Measurements from ENCODE around the gene CLIP4. TPM values are rescaled to one million over a fixed set of nuclear protein-coding genes. Genes with fewer than 3 reads are reported as not detected.

The CLIP4 gene
- total and polyA plus RNA-seq, 2 of the 13 experiments (the other 11 are each of a cell fraction or from before 2014, with no cell fraction given): 0.46 to 0.49 TPM

GRCh38 chr2:29215073-29215472 is 99.9 kb downstream of the CLIP4 start:
- H2AFZ ChIP-seq (ENCODE audit: low read length): no peak overlapping the region
- H3K27me3 ChIP-seq (ENCODE audit: control insufficient read depth in 1 of 2, insufficient read depth in 2 of 2, low read length in 2 of 2): peaks cover 0 to 17% of the 10 kb centered on the region in 2 experiments; a peak in 3 of 5 replicates
- in situ Hi-C loops (cut with HindIII; ENCODE audit: extremely low pct_ligation_motif_present, low pct_unique_long_range_greater_than_20kb): loop anchor here (10.0 kb wide), 2 partner anchors 630 to 860 kb away; no protein-coding TSS in a partner anchor
- H3K27ac ChIP-seq (ENCODE audit: extremely low read length, insufficient read depth, low read length): no peak overlapping the region
- no peak for ATAC-seq
- no peak overlapping the region for H3K4me2 ChIP-seq (ENCODE audit: low read depth, low read length)
- H3K36me3 ChIP-seq (replicated peaks in 1 of 2; ENCODE audit: control insufficient read depth in 1 of 2, insufficient read depth in 2 of 2, low read length in 2 of 2): no peaks in the 10 kb centered on the region; a peak in 1 of 5 replicates
- FAIRE-seq: no peak
- no peak overlapping the region for H3K9ac ChIP-seq (ENCODE audit: insufficient read depth, low read depth, low read length)
- H3K79me2 ChIP-seq (ENCODE audit: insufficient read depth, low read length): no peaks in the 10 kb centered on the region
- ChIA-PET CTCF (ENCODE audit: low intra/inter-chr PET ratio, low total read pairs) (no interaction called here), POLR2A (no interaction called here)
- TF ChIP-seq ZNF264 (CRISPR knock-in tag; IDR thresholded peaks at IDR 0.05) (no peak), MAFF (IDR thresholded peaks at IDR 0.05; ENCODE audit: low read depth, low read length) (no peak), SNAPC2 (CRISPR knock-in tag; IDR thresholded peaks at IDR 0.05) (no peak), MTA1 (CRISPR knock-in tag; IDR thresholded peaks at IDR 0.05; ENCODE audit: borderline replicate concordance) (no peak), JARID2 (CRISPR knock-in tag; IDR thresholded peaks at IDR 0.05; ENCODE audit: insufficient replicate concordance) (no peak), ZNF431 (CRISPR knock-in tag; IDR thresholded peaks at IDR 0.05; ENCODE audit: borderline replicate concordance, low read depth) (no peak), ZNF350 (CRISPR knock-in tag; IDR thresholded peaks at IDR 0.05; ENCODE audit: borderline replicate concordance, low read depth) (no peak), GABPA (IDR thresholded peaks at IDR 0.05; ENCODE audit: low read depth, low read length) (no peak), GABPA (CRISPR knock-in tag; IDR thresholded peaks at IDR 0.05; ENCODE audit: low read depth) (no peak), ZNF143 (CRISPR knock-in tag; IDR thresholded peaks at IDR 0.05) (no peak), MEIS1 (CRISPR knock-in tag; IDR thresholded peaks at IDR 0.05; ENCODE audit: borderline replicate concordance) (no peak), TAF15 (IDR thresholded peaks at IDR 0.05; ENCODE audit: low read depth, low read length, poor library complexity, severe bottlenecking) (no peak), ZNF724P (CRISPR knock-in tag; IDR thresholded peaks at IDR 0.05; ENCODE audit: borderline replicate concordance) (no peak), EED (CRISPR knock-in tag; IDR thresholded peaks at IDR 0.05) (no peak)
- DNase-seq (ENCODE audit: low spot score): no peak
- intact Hi-C loops (cut with micrococcal nuclease; ENCODE audit: unreplicated experiment): no loop called here
- no TSS peak for BruUV-seq (replicated peaks)
- no peaks in the 10 kb centered on the region for H4K20me1 ChIP-seq (ENCODE audit: insufficient read depth, low read length)
- 7% methylated on average over 3 of the region's 5 CpGs for WGBS (ENCODE audit: low lambda C conversion rate)
- no peaks in the 10 kb centered on the region for H3K4me1 ChIP-seq (ENCODE audit: insufficient read depth, low read length)
- H3K4me3 ChIP-seq (replicated peaks in 1 of 3; ENCODE audit: insufficient read depth in 1 of 3, low read depth in 2 of 3, low read length in 3 of 3): no peak overlapping the region
- H3K9me3 ChIP-seq (ENCODE audit: low read length): no peaks in the 10 kb centered on the region
